ENCODE data around the gene IGF2BP1.

IGF2BP1 gene

DNA sequence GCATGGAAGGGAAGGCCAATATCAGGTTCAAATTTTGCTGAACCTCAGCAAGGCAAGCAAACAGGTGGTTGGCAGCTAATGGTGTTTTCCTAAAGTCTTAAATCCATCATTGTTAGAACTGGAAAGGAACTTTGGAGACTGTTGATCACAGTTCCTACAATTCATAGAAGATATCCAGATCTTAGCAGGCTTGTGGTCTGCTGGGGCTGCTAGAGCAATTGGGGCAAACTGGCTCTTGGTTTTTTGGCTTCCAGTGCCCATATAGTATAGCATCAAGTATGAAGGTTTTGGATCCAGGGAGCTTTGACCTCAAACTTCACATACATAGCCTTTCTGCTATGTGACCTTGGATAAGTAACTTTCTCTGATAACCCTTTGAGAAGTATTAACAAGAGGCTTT, 49.7 kb downstream of the IGF2BP1 start:
- H2AFZ ChIP-seq (ENCODE audit: low read depth), result no peak overlapping the region
- no peaks in the 10 kb centered on the region for H3K36me3 ChIP-seq (ENCODE audit: insufficient read depth)
- TF ChIP-seq, protein P1, sequence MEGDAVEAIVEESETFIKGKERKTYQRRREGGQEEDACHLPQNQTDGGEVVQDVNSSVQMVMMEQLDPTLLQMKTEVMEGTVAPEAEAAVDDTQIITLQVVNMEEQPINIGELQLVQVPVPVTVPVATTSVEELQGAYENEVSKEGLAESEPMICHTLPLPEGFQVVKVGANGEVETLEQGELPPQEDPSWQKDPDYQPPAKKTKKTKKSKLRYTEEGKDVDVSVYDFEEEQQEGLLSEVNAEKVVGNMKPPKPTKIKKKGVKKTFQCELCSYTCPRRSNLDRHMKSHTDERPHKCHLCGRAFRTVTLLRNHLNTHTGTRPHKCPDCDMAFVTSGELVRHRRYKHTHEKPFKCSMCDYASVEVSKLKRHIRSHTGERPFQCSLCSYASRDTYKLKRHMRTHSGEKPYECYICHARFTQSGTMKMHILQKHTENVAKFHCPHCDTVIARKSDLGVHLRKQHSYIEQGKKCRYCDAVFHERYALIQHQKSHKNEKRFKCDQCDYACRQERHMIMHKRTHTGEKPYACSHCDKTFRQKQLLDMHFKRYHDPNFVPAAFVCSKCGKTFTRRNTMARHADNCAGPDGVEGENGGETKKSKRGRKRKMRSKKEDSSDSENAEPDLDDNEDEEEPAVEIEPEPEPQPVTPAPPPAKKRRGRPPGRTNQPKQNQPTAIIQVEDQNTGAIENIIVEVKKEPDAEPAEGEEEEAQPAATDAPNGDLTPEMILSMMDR (conservative IDR thresholded peaks at IDR 0.05; ENCODE audit: low read depth, low read length), result no peak
- H4K20me1 ChIP-seq (ENCODE audit: insufficient read depth), result no peaks in the 10 kb centered on the region
- H3K27ac ChIP-seq, result no peak overlapping the region
- no peaks in the 10 kb centered on the region for H3K79me2 ChIP-seq (ENCODE audit: insufficient read depth, low read depth)
- no peaks in the 10 kb centered on the region for H3K4me1 ChIP-seq (ENCODE audit: low read depth, poor library complexity, severe bottlenecking)
- H3K4me3 ChIP-seq (IDR thresholded peaks at IDR 0.05; ENCODE audit: insufficient read depth, low read depth, low read length), result no peak overlapping the region
- no peak overlapping the region for H3K9ac ChIP-seq
- no peaks in the 10 kb centered on the region for H3K27me3 ChIP-seq (ENCODE audit: insufficient read depth, low read depth)
- no peak overlapping the region for H3K4me2 ChIP-seq

DNA sequence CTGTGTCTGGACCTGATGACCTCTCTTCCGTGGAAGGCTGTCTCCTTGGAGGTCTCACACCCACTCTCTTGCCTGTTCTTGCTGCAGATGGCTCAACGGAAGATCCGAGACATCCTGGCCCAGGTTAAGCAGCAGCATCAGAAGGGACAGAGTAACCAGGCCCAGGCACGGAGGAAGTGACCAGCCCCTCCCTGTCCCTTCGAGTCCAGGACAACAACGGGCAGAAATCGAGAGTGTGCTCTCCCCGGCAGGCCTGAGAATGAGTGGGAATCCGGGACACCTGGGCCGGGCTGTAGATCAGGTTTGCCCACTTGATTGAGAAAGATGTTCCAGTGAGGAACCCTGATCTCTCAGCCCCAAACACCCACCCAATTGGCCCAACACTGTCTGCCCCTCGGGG, 52.1 kb downstream of the IGF2BP1 start:
- H3K79me2 ChIP-seq (ENCODE audit: insufficient read depth, low read depth), result no peaks in the 10 kb centered on the region
- H3K36me3 ChIP-seq (ENCODE audit: insufficient read depth), result no peaks in the 10 kb centered on the region
- TF ChIP-seq, protein P1 (conservative IDR thresholded peaks at IDR 0.05; ENCODE audit: low read depth, low read length), result no peak
- no peak overlapping the region for H3K4me3 ChIP-seq (IDR thresholded peaks at IDR 0.05; ENCODE audit: insufficient read depth, low read depth, low read length)
- no peak overlapping the region for H3K9ac ChIP-seq
- H3K27me3 ChIP-seq (ENCODE audit: insufficient read depth, low read depth), result no peaks in the 10 kb centered on the region
- H3K4me1 ChIP-seq (ENCODE audit: low read depth, poor library complexity, severe bottlenecking), result no peaks in the 10 kb centered on the region
- no peaks in the 10 kb centered on the region for H4K20me1 ChIP-seq (ENCODE audit: insufficient read depth)
- H3K4me2 ChIP-seq, result no peak overlapping the region
- no peak overlapping the region for H2AFZ ChIP-seq (ENCODE audit: low read depth)
- H3K27ac ChIP-seq, result no peak overlapping the region

DNA sequence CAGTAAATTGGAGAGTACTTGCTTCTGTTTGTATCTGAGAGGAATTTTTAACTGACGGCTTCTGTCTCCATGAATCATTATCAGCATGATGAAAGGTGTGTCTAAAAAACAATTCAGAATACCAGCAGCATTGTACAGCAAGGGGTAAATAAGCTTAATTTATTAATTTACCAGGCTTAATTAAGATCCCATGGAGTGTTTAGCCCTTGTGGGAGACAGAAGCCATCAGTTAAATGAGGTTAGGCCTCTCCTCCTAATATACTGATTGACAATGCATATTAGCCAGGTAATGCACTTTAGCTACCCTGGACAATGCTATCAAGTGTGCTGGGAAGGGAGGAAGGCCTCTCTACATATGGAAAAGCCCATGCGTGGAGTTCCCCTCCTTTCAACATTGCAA, 53.4 kb downstream of the IGF2BP1 start:
- TF ChIP-seq, protein P1 (conservative IDR thresholded peaks at IDR 0.05; ENCODE audit: low read depth, low read length), result no peak
- peaks cover 7% of the 10 kb centered on the region for H3K4me1 ChIP-seq (ENCODE audit: low read depth, poor library complexity, severe bottlenecking)
- H2AFZ ChIP-seq (ENCODE audit: low read depth), result no peak overlapping the region
- no peaks in the 10 kb centered on the region for H3K27me3 ChIP-seq (ENCODE audit: insufficient read depth, low read depth)
- no peak overlapping the region for H3K27ac ChIP-seq
- H4K20me1 ChIP-seq (ENCODE audit: insufficient read depth), result no peaks in the 10 kb centered on the region
- H3K9ac ChIP-seq, result no peak overlapping the region
- H3K4me2 ChIP-seq, result no peak overlapping the region
- no peaks in the 10 kb centered on the region for H3K36me3 ChIP-seq (ENCODE audit: insufficient read depth)
- no peak overlapping the region for H3K4me3 ChIP-seq (IDR thresholded peaks at IDR 0.05; ENCODE audit: insufficient read depth, low read depth, low read length)
- no peaks in the 10 kb centered on the region for H3K79me2 ChIP-seq (ENCODE audit: insufficient read depth, low read depth)

DNA sequence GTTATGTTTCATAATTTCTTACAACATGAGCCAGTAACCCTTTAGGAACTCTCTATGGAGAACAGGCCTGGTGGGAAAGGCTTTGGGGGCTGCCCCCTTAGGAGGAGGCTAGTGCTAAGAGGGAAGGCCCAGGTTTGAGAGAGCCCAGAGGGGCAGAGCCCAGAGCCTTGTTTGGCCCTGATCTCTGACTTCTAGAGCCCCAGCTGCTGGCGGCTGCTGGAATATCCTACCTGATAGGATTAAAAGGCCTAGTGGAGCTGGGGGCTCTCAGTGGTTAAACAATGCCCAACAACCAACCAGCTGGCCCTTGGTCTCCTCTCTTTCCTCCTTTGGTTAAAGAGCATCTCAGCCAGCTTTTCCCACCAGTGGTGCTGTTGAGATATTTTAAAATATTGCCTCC, 54.1 kb downstream of the IGF2BP1 start:
- Histone ChIP-seq H2AFZ (ENCODE audit: low read depth) (no peak overlapping the region), H4K20me1 (ENCODE audit: insufficient read depth) (no peaks in the 10 kb centered on the region), H3K27ac (no peak overlapping the region), H3K79me2 (ENCODE audit: insufficient read depth, low read depth) (no peaks in the 10 kb centered on the region), H3K36me3 (ENCODE audit: insufficient read depth) (no peaks in the 10 kb centered on the region), H3K4me3 (IDR thresholded peaks at IDR 0.05; ENCODE audit: insufficient read depth, low read depth, low read length) (no peak overlapping the region), H3K4me2 (no peak overlapping the region), H3K9ac (no peak overlapping the region), H3K4me1 (ENCODE audit: low read depth, poor library complexity, severe bottlenecking) (peaks cover 14% of the 10 kb centered on the region), H3K27me3 (ENCODE audit: insufficient read depth, low read depth) (no peaks in the 10 kb centered on the region)
- TF ChIP-seq, protein P1 (conservative IDR thresholded peaks at IDR 0.05; ENCODE audit: low read depth, low read length), result no peak
